Glomerular visceral epithelial cell (primary cell): ENCODE measurements around the gene IKBKG.
A peak's percentile ranks its signal among the peaks of the same experiment; 100 is the strongest.
"Not testable (repeated sequence)": the region's sequence is repeated elsewhere in the genome, so short reads cannot be mapped to it uniquely, and the experiment has no call there.

Experiments used
- DNase-seq: peaks from one replicate; pipeline ENCODE4 v3.0.0-alpha.2; 2016; ENCODE audit errors: extremely low spot score

IKBKG gene, protein sequence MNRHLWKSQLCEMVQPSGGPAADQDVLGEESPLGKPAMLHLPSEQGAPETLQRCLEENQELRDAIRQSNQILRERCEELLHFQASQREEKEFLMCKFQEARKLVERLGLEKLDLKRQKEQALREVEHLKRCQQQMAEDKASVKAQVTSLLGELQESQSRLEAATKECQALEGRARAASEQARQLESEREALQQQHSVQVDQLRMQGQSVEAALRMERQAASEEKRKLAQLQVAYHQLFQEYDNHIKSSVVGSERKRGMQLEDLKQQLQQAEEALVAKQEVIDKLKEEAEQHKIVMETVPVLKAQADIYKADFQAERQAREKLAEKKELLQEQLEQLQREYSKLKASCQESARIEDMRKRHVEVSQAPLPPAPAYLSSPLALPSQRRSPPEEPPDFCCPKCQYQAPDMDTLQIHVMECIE

DNA sequence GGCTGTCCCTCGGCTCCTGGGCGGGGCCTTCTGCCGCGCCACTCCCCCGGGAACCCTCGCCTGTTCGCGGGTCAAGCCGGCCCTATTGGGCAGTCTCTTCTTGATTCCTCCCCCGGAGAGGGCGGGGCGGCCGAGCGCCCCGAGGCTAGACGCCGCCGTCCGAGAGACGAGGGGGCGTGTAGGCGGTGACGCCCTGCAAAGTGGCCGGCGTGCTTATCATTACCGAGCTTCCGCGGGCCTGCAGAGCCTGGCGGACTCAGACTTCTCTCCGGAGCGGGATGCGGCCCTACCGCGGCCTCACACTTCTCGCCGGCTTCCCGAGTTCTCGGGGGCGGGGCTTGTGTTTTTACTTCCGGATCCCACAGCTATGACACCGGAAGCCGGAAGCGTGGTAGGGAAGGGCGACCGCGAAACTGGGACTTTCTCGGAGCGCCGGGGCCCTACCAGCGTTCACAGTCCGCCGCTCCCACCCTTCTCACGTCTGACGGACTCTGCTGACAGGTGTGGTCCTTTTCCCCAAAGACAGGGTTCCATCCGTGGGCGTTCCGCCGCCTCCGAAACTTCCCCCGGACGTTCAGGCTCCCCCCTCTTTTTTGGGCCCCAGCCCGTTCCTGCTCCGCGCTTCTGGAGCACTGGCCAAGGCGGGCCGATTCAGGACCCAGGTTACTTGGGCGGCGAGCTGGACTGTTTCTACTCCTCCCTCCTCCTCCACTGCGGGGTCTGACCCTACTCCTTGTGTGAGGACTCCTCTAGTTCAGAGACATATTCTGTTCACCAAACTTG, at the start of gene IKBKG:
Gene IKBKG, plus strand, starts transcription at position 376 of the 783 bp plus-strand sequence. CDS start 4,383 bp downstream, outside the sequence.
- DNase-seq, result peak; percentile 90

DNA sequence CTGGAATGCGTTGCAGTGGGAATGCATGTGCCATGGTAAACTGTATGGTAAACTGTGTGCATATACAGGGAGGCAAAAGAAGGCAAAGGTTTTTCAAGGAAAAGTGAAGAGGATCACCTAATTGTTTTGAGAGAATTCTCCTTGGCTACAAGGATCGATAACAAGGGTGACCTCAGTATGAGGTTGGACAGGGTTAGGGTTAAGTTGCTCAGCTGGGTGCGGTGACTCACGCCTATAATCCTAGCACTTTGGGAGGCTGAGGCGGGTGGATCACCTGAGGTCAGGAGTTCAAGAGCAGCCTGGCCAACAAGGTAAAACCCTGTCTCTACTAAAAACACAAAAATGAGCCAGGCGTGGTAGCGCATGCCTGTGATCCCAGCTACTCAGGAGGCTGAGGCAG, 46.0 kb upstream of the IKBKG start:
- not testable (repeated sequence) for DNase-seq

DNA sequence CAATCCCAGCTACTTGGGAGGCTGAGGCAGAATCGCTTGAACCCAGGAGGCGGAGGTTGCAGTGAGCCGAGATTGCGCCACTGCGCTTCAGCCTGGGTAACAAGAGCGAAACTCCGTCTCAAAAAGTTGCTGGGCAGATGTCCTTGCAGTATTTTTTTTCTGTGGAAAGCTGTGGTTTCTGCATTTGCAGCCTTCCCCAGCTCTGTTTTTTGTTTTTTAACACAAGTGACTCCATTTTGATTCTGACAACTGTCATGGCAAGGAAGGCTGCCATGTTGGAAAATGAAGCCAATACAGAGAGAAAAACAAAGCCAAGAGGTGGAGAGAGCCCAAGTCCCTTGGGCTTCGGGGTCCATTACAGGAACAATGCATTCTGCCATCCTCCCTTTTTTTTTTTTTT, 45.3 kb upstream of the IKBKG start:
- DNase-seq, result no peak

DNA sequence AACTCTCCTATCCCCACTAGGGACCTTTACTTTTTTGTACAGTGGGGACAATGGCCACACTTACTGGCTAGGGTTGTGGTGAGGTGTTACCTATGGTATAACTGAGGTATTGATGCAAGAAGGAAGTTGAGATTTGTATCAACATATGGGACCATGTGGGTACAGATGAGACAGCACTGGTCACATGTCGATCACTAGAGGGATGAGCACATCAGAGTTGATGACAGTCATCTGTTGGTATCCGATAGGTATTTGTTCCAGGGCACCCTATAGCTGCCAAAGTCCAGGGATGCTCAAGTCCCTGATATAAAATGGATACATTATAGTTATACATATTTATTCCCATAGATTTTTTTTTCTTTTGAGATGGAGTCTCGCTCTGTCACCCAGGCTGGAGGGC, 44.4 kb upstream of the IKBKG start:
- DNase-seq, result no peak

DNA sequence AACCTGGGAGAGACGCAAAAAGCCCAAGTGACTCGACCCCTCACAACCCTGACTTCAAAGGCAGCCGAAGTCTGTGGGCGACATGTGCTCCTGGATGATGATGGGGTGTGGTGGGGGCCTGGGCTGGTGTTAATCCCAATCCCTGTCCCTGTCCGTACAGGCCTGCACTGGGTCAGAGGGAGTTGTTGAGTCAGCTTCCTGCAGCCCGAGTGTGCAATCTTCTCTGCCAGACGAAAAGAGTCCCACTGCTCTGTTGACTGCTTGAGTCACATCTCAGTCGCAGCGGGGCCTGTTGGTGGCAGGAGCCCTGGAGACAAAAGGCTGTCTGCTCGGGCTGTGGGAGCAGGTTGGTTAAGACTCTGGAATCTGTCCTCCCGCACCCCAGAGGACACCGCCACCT, 41.7 kb upstream of the IKBKG start:
- no peak for DNase-seq

DNA sequence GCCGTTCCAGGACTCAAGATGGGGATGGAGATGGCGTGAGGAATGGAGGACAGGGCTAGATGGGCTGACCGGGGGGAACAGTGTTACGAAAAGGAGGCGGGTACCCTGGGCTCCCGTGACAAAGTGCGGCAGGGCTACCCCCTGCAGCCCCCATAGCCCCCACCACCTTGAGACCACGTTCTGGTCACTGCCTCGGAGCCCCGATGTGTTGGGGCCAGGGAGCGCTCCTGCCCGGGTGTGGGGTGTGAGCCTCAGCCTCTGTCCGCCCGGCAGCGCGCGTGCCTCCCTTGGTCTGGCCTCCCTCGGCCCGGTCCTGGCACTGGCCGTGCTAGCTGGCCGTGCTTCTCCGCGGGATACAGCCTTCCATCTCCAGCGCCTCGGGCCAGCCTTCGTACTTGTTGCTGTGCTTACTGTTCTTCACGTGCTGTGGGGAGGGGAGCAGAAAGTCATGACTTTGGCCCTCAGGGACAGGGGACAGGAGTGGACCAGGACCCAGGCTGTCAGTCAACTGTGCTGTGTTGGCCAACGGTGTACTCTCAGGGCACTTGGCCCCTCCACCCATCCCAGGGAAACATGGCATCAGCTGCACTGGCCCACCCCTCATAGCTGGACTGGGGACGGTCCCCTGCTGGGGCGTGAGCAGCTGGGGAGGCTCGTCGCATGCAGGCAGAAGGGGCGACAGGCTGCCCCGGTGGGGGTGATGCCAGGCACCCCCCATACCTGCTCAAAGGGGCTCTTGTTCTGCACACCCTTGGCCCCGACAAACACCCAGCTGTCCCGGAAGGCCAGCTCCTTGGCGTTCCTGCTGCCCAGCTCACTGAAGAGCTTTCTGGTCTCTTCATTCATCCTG, 40.7 kb upstream of the IKBKG start:
- no peak for DNase-seq

DNA sequence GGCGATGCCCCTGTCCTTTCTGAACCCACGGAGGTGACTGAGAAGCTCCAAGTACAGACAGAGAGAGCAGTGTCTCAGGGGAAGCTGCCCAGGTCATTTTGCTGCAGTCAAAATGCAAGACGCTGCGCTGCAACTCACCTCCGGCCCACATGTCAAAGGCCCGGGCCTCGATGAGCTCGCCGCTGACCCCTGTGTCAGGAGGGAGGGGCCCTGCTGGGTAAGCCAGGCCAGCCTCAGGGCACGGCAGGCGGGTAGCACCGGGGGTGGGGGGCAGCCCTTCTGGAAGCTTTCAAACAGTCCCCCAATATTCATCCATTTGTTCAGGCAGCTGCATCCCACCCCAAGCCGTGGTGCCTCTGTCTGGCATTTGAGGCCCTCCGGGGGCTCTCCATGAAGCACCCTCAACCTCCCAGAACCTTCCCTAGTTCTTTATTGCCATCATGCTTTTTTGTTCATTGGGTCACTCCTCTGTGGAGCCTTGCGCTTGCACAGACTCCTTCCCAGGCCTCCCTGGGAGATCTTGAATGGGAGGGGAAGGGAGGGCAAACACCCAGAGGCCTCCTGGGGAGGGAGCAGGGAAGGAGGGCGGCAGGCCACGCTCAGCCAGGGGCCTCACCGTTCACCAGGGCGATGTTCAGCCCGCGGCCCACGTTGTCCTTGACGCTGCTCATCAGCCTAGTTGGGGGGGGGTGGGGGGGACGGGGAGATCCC, 39.6 kb upstream of the IKBKG start:
- no peak for DNase-seq

DNA sequence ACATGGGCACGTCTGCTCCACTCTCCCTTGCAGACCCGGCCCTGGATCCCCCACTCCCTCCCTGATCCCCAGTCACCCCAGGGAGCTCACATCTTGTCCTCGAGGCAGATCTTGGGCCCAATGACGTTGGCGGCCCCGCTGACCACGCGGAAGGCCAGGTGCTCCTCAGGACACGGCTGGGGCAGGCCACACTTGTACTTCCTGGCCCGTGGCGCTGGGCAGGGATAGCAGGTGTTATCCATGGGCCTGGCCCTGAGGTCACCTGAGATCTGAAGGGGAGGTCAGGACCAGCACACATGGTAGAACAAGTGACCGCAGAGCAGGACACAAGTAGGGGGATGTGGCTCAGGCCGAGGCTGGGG, 39.1 kb upstream of the IKBKG start:
- DNase-seq, result no peak

DNA sequence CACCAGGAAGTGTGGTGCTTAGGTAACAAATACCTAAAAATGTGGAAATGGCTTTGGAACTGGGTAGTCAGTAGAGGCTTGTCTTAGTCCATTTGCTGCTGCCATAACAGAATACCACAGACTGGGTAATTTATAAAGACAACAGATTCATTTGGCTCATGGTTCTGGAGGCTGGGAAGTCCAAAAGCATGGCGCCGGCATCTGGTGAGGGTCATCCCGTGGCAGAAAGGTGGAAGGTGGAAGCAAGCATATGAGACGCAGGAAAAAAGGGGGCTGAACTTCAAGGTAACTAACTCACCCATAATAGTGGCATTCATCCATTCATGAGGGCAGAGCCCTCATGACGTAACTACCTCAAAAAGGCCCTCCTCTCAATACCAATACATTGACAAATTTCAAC, 38.0 kb upstream of the IKBKG start:
- DNase-seq, result no peak

DNA sequence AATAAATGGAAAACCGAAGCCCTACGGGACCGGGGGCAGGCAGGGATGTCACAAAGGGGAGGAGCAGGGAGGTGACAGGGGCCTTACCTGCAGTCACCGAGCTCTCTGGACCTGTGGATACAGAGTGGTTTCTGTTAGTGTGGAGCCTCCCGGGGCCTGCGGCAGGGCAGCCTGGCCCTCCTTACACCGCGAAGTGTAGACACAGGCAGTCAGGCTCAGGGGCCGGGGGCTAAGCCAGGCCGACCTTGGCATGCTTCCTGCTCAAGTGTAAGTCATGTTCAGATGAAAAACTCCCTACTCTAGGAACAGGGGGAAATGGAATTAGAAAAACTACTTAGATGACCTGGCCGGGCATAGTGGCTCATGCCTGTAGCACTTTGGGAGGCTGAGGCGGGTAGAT, 35.7 kb upstream of the IKBKG start:
- DNase-seq, result no peak

DNA sequence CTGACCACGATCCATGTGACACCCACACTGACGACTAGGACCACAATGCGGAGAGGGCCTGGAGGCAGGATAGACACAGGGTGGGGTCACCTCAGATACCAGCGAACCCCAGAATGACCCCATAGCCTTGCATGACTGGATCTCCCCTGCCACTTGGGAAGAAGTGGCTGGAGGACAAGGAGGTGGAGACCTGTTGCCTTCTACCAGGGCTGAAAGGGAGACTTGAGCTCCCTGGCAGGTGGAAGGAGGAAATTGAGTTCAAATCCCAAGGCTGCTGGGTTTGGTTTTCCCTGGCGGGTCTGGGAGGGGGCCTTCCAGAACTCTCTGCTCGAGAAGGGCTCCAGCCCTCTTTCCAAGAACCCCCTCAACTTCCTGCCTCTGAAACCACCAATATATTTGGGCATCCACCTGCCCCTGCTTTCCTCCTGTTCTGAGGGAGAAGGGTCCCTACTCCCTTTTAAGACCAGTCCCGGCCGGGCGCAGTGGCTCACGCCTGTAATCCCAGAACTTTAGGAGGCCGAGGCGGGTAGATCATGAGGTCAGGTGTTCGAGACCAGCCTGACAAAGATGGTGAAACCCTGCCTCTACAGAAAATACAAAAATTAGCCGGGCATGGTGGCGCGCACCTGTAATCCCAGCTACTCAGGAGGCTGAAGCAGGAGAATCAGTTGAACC, 34.4 kb upstream of the IKBKG start:
- DNase-seq, result no peak

DNA sequence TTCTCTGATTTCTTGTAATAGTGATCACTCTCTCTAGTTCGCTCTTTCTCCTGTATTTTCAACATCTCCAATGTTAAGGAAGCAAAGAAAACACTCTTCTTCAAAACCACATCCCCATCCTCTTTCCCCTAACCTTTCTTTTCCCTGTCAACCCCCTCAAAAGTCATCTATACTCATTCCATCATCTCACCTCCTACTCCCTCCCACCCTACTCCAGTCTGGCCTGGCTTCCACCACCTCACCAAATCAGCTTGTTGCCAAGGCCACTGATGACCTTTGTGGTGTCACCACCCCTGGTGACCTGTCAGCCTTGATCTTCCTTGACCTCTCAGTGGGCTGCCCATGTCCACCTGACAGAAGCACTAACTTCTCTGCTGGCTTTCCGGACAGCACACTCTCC, 33.7 kb upstream of the IKBKG start:
- DNase-seq, result no peak

DNA sequence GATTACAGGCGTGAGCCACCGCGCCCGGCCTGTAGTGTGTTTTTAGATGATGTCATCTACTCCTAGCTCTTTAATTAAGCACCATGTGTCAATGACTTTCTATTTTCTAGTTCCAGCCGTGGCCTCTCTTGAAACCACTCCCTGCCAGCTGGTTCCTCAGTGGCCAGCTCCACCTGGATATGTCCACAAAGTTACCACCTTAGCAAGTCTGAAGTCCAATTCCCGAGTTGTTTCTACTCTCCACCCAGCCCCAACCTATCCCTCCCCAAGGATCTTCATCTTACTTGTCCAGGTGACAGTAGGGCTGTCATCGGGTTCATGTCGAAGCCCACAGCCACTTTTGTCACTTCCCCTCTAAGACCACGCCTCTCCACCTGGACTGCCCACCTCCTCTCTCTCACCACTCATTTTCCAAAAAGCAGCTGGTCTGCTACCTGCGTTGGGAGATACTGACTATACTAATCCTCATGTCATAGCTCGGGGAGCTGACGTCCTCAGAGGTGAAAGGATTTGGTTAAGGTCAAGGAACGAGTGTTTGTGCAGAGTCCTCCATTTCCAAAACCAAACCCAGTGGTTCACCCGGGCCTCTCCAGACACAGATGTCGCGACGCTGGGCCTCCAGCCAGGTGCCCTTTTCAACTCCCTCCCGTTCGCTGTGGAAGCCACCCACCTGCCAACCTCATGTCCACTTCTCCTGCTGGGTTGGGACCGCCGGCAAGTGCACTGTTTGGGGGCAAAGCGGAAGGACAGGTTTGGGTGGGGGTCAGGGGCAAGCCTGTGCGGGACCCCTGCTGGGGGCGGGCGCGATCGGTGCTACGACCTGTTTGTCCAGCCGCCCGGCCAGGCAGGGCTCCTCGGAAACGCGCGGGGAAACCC, 32.1 kb upstream of the IKBKG start:
- DNase-seq, result no peak

DNA sequence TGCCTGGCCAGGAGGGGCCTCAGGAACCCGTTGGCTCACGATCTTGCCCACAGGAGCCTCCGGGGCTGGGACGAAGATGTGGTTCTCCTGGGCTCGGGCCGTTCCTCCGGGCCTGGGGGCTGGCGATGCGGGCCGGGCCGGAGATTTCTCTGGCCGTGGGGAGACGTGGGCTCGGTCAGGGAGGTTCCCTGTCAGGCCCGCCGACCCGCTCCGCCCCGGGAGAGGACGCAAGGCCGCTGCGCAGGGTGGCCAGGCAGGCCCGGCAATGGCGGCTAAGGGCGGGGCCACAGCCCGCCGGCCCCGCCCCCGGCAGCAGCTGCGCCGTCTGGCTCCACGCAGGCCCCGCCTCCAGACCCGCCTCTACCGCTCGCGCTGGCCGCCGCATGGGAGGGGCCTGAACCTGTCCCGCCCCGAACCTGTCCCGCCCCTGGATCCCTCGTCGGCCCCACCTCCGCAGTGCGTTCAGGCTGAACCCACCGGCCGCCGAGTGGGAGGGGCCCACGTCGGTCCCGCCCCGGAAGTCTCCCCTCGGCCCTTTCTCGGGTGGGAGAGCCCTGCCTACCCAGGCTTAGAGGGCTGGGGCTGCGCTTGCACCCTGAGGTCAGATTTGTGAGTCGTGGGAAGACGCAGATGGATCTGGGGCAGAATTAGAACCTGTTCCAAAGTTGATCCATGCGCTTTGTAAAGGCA, 31.3 kb upstream of the IKBKG start, which contains the start of gene FAM3A:
Gene FAM3A, minus strand, starts transcription at position 267 of the 690 bp plus-strand sequence. CDS start 460 bp downstream, outside the sequence.
- peak; percentile 90 for DNase-seq

DNA sequence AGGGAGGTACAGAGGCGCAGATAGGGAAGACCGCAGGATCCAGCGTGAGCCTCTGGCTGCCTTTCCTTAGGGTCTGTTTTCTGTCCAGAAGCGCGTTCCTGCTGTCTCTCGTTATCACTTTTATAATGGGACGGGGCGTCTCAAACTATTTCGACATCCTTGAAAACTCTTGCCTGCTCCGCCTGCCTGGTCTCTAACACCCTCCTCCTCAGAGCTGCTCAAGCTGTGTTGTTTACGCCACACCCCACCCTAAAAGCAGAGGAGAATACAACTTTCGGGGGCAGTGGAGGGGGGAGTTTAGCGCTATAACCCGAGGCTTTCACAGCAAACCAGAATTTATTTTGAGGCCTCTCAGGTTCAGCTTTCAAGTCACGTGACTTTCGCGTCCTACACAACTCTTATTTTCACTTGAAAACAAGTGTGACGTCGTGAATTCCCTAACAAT, 30.7 kb upstream of the IKBKG start:
- DNase-seq, result no peak

DNA sequence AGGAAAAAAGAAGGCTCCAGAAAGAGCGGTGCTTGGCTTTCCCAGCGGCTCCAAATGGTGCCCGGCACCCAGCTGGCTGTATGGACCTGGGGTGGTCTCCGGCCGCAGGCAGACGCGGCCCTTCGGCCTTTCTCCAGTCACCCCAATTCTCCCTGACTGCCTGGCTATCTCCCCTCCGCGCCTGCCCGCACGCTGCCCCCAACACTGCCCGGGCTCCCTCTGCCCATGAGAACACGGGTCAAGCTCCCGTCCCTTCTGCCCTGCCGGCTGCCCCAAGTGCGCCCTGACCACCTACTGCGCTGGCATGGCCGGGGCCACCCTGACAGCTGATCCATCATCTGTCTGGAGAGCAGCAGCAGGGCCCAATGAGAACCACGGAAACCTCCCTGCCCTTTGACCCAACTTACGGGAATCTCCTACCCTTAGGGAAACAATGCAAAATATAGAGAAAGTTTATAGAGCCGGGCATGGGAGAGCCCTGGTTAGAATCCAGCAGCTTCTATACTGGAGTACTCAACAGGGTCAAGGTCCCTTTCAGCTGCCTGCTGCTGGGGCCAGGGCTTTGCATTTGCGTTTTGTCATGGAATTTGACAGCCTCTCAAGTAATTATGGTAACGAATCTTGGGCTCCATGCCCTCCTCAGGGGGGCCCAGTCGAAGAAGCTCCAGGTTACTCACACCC, 30.2 kb upstream of the IKBKG start:
- no peak for DNase-seq

DNA sequence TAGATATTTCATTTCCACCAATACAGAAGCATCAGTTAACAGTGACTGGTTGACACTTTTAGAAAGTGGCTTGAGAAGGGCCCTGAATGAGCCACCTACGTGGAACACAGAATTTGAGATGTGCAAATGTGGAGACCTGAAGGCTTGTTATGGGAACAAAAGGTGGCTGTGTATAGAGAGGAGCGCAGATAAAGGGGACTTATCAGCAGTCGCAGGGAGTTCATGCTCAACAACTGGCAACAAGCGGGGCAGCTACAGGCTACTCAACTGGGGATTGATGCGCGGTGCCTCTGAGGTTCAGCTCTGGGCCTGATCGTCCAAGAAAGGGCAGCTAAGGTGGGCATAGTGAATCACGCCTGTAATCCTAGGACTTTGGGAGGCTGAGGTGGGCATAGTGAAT, 28.0 kb upstream of the IKBKG start:
- no peak for DNase-seq

DNA sequence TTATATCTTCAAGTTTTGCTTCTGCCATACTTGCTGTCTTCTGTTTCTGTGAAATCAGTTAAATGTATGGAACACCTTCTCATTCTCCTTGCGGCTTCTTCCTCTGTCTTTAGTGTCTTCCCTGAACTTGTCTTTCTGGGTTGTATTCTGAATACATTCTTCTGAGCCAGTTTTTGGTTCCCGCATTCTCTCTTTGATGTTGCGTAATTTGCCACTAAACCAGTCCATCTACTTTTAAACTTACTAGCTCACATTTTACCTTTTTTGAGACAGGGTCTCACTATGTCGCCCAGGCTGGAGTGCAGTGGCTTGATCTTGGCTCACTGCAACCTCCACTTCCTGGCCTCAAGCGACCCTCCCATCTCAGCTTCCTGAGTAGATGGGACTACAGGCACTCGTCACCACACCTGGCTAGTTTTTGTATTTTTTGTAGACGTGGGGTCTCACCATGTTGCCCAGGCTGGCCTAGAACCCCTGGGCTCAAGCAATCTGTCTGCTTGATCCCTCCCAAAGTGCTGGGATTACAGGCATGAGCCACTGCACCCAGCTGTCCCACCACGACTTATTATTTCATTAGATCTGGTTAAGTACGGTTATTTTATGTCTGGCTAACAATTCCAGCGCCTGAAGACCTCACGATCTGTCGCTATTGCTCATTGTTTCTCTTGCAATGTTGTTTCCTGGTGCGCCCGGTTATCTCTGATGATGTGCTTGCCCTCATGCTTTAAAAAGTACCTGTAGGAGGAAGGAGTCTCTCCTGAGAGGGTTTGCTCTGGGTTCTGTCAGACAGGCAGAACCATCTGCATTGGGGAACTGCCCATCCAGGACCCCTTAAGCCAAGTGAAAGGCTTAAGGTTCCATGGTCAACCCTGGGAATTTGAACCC, 21.6 kb upstream of the IKBKG start:
- no peak for DNase-seq
